Astrocyte of the cerebellum (primary cell): Measurements from ENCODE around the gene LRRC3C.

ENCODE experiments used
- DNase-seq: peaks from one replicate; pipeline ENCODE4 v3.0.0-alpha.2; 2011; ENCODE audit warnings: low read depth
- H3K4me3 ChIP-seq: 2 replicates; pipeline ENCODE4 v1.5.1; 2011; ENCODE audit warnings: mild to moderate bottlenecking, low read depth, low read length, moderate library complexity
- CTCF ChIP-seq: IDR thresholded peaks from 2 replicates; pipeline ENCODE4 v1.5.1; 2012; ENCODE audit warnings: low read length, low read depth, moderate library complexity, mild to moderate bottlenecking; ENCODE audit errors: missing control alignments
- in situ Hi-C: cut with HindIII; loops from 2 replicates; pipeline ENCODE4 v1.10.0; 2017; ENCODE audit warnings: low sequenced_read_pairs

LRRC3C gene

GRCh38 chr17:39981766-39982375, 54.3 kb downstream of the LRRC3C start:
- peak overlapping the region; percentile 88 for H3K4me3 ChIP-seq
- no peak for TF ChIP-seq CTCF

DNA sequence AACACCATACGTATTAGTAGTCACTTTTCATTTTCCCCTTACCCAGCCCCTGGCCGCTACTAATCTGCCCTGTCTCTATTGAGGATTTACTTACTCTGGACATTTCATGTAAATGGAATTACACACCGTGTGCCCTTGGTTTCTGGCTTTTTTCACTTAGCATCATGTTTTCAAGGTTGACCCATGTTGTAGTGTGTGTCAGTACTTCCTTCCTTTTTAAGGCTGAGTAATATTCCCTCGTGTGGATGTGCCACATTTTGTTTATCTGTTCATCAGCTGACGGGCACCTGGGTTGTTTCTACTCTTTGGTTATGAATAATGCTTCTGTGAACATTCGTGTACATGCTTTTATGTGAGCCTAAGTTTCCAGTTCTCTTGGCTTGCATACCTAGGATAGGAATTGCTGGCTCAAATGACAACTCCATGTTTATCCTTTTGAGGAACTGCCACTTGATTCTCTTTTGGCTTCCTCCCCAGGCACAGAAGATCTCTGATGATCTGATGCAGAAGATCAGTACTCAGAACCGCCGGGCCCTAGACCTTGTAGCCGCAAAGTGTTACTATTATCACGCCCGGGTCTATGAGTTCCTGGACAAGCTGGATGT, 60.8 kb downstream of the LRRC3C start:
- TF ChIP-seq CTCF, result no peak
- H3K4me3 ChIP-seq, result no peak overlapping the region
- DNase-seq, result no peak
- in situ Hi-C loops, result no loop called here

More at GRCh38 chr17:39981766-39982375, 54.3 kb downstream of the LRRC3C start:
- DNase-seq, result no peak
- in situ Hi-C loops, result no loop called here

- no peak overlapping the region for H3K4me3 ChIP-seq
- in situ Hi-C loops, result loop anchor here (5.0 to 10.0 kb wide), 2 partner anchors 78 to 180 kb away; partner anchors contain the start of gene RAPGEFL1
- no peak for TF ChIP-seq CTCF
- no peak for DNase-seq
Observed at GRCh38 chr17:39994448-39994847, 66.9 kb downstream of the LRRC3C start.
